ENCODE measurements around the gene TRMT10C. TPM values are rescaled to one million over a fixed set of nuclear protein-coding genes. Genes with fewer than 3 reads are reported as not detected.

Gene TRMT10C
- total and polyA plus RNA-seq, 9 of the 15 experiments (the other 6 are each of a cell fraction or from before 2014, with no cell fraction given) = 48.6 to 106 (median 63.9) TPM

DNA sequence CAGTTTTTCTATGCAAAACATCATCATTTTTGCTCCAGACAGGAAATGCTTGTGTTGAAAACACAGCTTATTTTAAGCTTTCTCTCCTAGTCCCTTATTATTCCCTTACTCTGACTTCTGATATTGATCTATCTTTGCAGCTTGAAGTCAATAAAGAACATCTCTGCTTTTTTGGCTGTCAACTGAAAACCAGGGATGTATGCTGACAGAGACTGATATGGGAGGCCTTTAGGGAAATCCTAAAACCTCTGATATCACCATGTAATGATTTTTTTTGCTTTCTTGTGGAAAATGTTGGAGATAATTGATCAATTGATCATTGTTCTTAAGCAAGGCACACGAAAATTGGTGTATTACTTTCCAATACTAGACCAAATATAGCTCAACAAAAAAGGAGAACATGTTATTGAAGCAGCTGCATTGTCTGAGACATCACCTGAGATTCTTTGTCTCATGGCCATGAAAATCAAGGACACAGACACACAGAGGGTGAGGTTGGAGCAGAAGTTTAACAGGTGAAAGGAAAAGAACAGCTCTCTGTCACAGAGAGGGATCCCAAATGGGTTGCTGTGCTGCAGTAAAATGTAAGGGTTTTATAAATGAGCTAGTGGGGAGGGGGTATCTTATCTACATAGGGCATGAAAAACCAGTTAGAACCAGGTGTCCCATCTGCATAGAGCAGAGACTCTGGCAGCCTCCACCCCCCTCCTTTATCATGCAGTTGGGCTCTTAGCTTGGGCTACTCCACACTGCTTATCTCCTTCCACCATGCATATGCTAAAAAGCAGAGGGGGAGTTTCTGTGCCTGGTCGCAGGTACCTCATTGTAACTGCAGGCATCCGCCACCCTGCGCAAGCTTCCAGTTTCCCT, 31.6 kb upstream of the TRMT10C start (continued):
- TF ChIP-seq, protein P1, sequence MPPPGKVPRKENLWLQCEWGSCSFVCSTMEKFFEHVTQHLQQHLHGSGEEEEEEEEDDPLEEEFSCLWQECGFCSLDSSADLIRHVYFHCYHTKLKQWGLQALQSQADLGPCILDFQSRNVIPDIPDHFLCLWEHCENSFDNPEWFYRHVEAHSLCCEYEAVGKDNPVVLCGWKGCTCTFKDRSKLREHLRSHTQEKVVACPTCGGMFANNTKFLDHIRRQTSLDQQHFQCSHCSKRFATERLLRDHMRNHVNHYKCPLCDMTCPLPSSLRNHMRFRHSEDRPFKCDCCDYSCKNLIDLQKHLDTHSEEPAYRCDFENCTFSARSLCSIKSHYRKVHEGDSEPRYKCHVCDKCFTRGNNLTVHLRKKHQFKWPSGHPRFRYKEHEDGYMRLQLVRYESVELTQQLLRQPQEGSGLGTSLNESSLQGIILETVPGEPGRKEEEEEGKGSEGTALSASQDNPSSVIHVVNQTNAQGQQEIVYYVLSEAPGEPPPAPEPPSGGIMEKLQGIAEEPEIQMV (tag; conservative IDR thresholded peaks at IDR 0.05; ENCODE audit: low read depth) = no peak
- TF ChIP-seq TFAM (CRISPR knock-in tag; conservative IDR thresholded peaks at IDR 0.05) = no peak
- TF ChIP-seq, protein P2, sequence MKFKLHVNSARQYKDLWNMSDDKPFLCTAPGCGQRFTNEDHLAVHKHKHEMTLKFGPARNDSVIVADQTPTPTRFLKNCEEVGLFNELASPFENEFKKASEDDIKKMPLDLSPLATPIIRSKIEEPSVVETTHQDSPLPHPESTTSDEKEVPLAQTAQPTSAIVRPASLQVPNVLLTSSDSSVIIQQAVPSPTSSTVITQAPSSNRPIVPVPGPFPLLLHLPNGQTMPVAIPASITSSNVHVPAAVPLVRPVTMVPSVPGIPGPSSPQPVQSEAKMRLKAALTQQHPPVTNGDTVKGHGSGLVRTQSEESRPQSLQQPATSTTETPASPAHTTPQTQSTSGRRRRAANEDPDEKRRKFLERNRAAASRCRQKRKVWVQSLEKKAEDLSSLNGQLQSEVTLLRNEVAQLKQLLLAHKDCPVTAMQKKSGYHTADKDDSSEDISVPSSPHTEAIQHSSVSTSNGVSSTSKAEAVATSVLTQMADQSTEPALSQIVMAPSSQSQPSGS (CRISPR knock-in tag; IDR thresholded peaks at IDR 0.05) = no peak
- TF ChIP-seq EP300 (IDR thresholded peaks at IDR 0.05; ENCODE audit: low read length) = peak; percentile 97
- peak; percentile 93 for TF ChIP-seq GATA2 (CRISPR knock-in tag; IDR thresholded peaks at IDR 0.05)
- no peak for TF ChIP-seq STAG1 (CRISPR knock-in tag; IDR thresholded peaks at IDR 0.05; ENCODE audit: borderline replicate concordance)
- TF ChIP-seq ZNF551 (CRISPR knock-in tag; IDR thresholded peaks at IDR 0.05) = no peak
- TF ChIP-seq MBD2 (IDR thresholded peaks at IDR 0.05; ENCODE audit: borderline replicate concordance, low read depth) = peak; percentile 66
- TF ChIP-seq ZNF263 (CRISPR knock-in tag; IDR thresholded peaks at IDR 0.05; ENCODE audit: borderline replicate concordance) = no peak
- TF ChIP-seq KDM2B (CRISPR knock-in tag; IDR thresholded peaks at IDR 0.05) = no peak
- TF ChIP-seq POLR2H (tag; IDR thresholded peaks at IDR 0.05; ENCODE audit: low read depth) = no peak
- TF ChIP-seq, protein P3, sequence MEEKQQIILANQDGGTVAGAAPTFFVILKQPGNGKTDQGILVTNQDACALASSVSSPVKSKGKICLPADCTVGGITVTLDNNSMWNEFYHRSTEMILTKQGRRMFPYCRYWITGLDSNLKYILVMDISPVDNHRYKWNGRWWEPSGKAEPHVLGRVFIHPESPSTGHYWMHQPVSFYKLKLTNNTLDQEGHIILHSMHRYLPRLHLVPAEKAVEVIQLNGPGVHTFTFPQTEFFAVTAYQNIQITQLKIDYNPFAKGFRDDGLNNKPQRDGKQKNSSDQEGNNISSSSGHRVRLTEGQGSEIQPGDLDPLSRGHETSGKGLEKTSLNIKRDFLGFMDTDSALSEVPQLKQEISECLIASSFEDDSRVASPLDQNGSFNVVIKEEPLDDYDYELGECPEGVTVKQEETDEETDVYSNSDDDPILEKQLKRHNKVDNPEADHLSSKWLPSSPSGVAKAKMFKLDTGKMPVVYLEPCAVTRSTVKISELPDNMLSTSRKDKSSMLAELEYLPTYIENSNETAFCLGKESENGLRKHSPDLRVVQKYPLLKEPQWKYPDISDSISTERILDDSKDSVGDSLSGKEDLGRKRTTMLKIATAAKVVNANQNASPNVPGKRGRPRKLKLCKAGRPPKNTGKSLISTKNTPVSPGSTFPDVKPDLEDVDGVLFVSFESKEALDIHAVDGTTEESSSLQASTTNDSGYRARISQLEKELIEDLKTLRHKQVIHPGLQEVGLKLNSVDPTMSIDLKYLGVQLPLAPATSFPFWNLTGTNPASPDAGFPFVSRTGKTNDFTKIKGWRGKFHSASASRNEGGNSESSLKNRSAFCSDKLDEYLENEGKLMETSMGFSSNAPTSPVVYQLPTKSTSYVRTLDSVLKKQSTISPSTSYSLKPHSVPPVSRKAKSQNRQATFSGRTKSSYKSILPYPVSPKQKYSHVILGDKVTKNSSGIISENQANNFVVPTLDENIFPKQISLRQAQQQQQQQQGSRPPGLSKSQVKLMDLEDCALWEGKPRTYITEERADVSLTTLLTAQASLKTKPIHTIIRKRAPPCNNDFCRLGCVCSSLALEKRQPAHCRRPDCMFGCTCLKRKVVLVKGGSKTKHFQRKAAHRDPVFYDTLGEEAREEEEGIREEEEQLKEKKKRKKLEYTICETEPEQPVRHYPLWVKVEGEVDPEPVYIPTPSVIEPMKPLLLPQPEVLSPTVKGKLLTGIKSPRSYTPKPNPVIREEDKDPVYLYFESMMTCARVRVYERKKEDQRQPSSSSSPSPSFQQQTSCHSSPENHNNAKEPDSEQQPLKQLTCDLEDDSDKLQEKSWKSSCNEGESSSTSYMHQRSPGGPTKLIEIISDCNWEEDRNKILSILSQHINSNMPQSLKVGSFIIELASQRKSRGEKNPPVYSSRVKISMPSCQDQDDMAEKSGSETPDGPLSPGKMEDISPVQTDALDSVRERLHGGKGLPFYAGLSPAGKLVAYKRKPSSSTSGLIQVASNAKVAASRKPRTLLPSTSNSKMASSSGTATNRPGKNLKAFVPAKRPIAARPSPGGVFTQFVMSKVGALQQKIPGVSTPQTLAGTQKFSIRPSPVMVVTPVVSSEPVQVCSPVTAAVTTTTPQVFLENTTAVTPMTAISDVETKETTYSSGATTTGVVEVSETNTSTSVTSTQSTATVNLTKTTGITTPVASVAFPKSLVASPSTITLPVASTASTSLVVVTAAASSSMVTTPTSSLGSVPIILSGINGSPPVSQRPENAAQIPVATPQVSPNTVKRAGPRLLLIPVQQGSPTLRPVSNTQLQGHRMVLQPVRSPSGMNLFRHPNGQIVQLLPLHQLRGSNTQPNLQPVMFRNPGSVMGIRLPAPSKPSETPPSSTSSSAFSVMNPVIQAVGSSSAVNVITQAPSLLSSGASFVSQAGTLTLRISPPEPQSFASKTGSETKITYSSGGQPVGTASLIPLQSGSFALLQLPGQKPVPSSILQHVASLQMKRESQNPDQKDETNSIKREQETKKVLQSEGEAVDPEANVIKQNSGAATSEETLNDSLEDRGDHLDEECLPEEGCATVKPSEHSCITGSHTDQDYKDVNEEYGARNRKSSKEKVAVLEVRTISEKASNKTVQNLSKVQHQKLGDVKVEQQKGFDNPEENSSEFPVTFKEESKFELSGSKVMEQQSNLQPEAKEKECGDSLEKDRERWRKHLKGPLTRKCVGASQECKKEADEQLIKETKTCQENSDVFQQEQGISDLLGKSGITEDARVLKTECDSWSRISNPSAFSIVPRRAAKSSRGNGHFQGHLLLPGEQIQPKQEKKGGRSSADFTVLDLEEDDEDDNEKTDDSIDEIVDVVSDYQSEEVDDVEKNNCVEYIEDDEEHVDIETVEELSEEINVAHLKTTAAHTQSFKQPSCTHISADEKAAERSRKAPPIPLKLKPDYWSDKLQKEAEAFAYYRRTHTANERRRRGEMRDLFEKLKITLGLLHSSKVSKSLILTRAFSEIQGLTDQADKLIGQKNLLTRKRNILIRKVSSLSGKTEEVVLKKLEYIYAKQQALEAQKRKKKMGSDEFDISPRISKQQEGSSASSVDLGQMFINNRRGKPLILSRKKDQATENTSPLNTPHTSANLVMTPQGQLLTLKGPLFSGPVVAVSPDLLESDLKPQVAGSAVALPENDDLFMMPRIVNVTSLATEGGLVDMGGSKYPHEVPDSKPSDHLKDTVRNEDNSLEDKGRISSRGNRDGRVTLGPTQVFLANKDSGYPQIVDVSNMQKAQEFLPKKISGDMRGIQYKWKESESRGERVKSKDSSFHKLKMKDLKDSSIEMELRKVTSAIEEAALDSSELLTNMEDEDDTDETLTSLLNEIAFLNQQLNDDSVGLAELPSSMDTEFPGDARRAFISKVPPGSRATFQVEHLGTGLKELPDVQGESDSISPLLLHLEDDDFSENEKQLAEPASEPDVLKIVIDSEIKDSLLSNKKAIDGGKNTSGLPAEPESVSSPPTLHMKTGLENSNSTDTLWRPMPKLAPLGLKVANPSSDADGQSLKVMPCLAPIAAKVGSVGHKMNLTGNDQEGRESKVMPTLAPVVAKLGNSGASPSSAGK (IDR thresholded peaks at IDR 0.05) = no peak
- TF ChIP-seq ZNF707 (CRISPR knock-in tag; conservative IDR thresholded peaks at IDR 0.05) = no peak
